Activated CD4-positive, CD25-positive, alpha-beta regulatory T cell treated with anti-CD3 and anti-CD28 coated beads, Interleukin-2, amount 50 U/mL, for 16 hours (primary cell): ENCODE data around the gene VMP1.

ENCODE experiments used
- DNase-seq: peaks from one replicate; pipeline ENCODE4 v3.0.0-alpha.2; 2020; ENCODE audit warnings: low read depth, low spot score

Gene VMP1

GRCh38 chr17:59707971-59708430 lies 547 bp downstream of the VMP1 start:
- DNase-seq, result no peak

GRCh38 chr17:59711936-59712335 lies 4.5 kb downstream of the VMP1 start:
- no peak for DNase-seq

GRCh38 chr17:59712862-59713261 lies 5.4 kb downstream of the VMP1 start:
- no peak for DNase-seq

GRCh38 chr17:59714255-59714654 lies 6.8 kb downstream of the VMP1 start:
- no peak for DNase-seq

GRCh38 chr17:59716427-59716826 lies 9.0 kb downstream of the VMP1 start:
- DNase-seq, result no peak

GRCh38 chr17:59719526-59719925 lies 12.1 kb downstream of the VMP1 start:
- no peak for DNase-seq

GRCh38 chr17:59722623-59723022 lies 15.2 kb downstream of the VMP1 start:
- DNase-seq, result no peak

GRCh38 chr17:59723041-59723440 lies 15.6 kb downstream of the VMP1 start:
- no peak for DNase-seq

- DNase-seq, result no peak
Measured at GRCh38 chr17:59723607-59724006, 16.2 kb downstream of the VMP1 start.

- no peak for DNase-seq
Measured at GRCh38 chr17:59725691-59726090, 18.2 kb downstream of the VMP1 start.

GRCh38 chr17:59727817-59728533 lies 20.5 kb downstream of the VMP1 start:
- no peak for DNase-seq

GRCh38 chr17:59730268-59730834 lies 22.9 kb downstream of the VMP1 start:
- no peak for DNase-seq

GRCh38 chr17:59733697-59734096 lies 26.2 kb downstream of the VMP1 start:
- DNase-seq, result no peak

GRCh38 chr17:59734226-59734625 lies 26.8 kb downstream of the VMP1 start:
- DNase-seq, result no peak

- DNase-seq, result no peak
Measured at GRCh38 chr17:59737324-59737723, 29.9 kb downstream of the VMP1 start.

GRCh38 chr17:59743842-59744241 lies 36.4 kb downstream of the VMP1 start:
- DNase-seq, result no peak

GRCh38 chr17:59745040-59745439 lies 37.6 kb downstream of the VMP1 start:
- no peak for DNase-seq

- no peak for DNase-seq
Measured at GRCh38 chr17:59746849-59747445, 39.5 kb downstream of the VMP1 start.

- no peak for DNase-seq
Measured at GRCh38 chr17:59748591-59748990, 41.1 kb downstream of the VMP1 start.

- DNase-seq, result no peak
Measured at GRCh38 chr17:59751955-59752413, 44.5 kb downstream of the VMP1 start.

- no peak for DNase-seq
Measured at GRCh38 chr17:59752446-59752845, 45.0 kb downstream of the VMP1 start.

GRCh38 chr17:59752922-59753321 lies 45.5 kb downstream of the VMP1 start:
- no peak for DNase-seq
